Measurements from ENCODE around the gene ECEL1. TPM values are rescaled to one million over a fixed set of nuclear protein-coding genes. Genes with fewer than 3 reads are reported as not detected.

ECEL1 gene
- total RNA-seq, 4 donors from 2014 or later: 0.68 to 0.83 TPM; not detected in 2

GRCh38 chr2:232488721-232489300 lies 1.2 kb upstream of the ECEL1 start:
- 82% methylated on average over 5 of the region's 5 CpGs for WGBS
- Histone ChIP-seq H3K4me3 (no peak overlapping the region), H3K4me1 (peaks cover 24% of the 10 kb centered on the region), H3K27me3 (peaks cover 68% of the 10 kb centered on the region), H3K36me3 (no peaks in the 10 kb centered on the region), H3K27ac (no peak overlapping the region), H3K9me3 (no peaks in the 10 kb centered on the region)
- DNase-seq (ENCODE audit: low spot score in 2 of 2): peak in 1 of 2 donors; percentile 28
- no peak for TF ChIP-seq CTCF (IDR thresholded peaks at IDR 0.05)
- no peak for TF ChIP-seq POLR2AphosphoS5 (IDR thresholded peaks at IDR 0.05)
- no peak for TF ChIP-seq EP300 (IDR thresholded peaks at IDR 0.05)
- no peak for TF ChIP-seq POLR2A (IDR thresholded peaks at IDR 0.05)

- DNase-seq (ENCODE audit: low spot score in 2 of 2): peak in 1 of 2 donors; percentile 42
- WGBS: 64% methylated on average over 15 of the region's 16 CpGs
- Histone ChIP-seq H3K9me3 (no peaks in the 10 kb centered on the region), H3K36me3 (no peaks in the 10 kb centered on the region), H3K4me3 (peak overlapping the region; percentile 39), H3K27ac (no peak overlapping the region), H3K27me3 (peaks cover 70% of the 10 kb centered on the region), H3K4me1 (peaks cover 24% of the 10 kb centered on the region)
- TF ChIP-seq POLR2A (IDR thresholded peaks at IDR 0.05): no peak
- TF ChIP-seq EP300 (IDR thresholded peaks at IDR 0.05): no peak
- TF ChIP-seq CTCF (IDR thresholded peaks at IDR 0.05): no peak
- TF ChIP-seq POLR2AphosphoS5 (IDR thresholded peaks at IDR 0.05): no peak
Observed at GRCh38 chr2:232488097-232488711, 570 bp upstream of the ECEL1 start.

GRCh38 chr2:232486558-232487384 lies 863 bp downstream of the ECEL1 start:
- peaks cover 84% of the 10 kb centered on the region for H3K27me3 ChIP-seq
- no peaks in the 10 kb centered on the region for H3K36me3 ChIP-seq
- WGBS: 13% methylated on average over 19 of the region's 74 CpGs
- peaks cover 24% of the 10 kb centered on the region for H3K4me1 ChIP-seq
- no peak for TF ChIP-seq CTCF (IDR thresholded peaks at IDR 0.05)
- TF ChIP-seq POLR2A (IDR thresholded peaks at IDR 0.05): no peak
- no peak for TF ChIP-seq POLR2AphosphoS5 (IDR thresholded peaks at IDR 0.05)
- TF ChIP-seq EP300 (IDR thresholded peaks at IDR 0.05): no peak
- H3K9me3 ChIP-seq: no peaks in the 10 kb centered on the region
- DNase-seq (ENCODE audit: low spot score in 2 of 2): peak in 1 of 2 donors; percentile 40
- no peak overlapping the region for H3K27ac ChIP-seq
- H3K4me3 ChIP-seq: peak overlapping the region; percentile 39

- H3K4me3 ChIP-seq: peak overlapping the region; percentile 17
Observed at GRCh38 chr2:232485757-232486557, 1.7 kb downstream of the ECEL1 start.

More at GRCh38 chr2:232485757-232486557, 1.7 kb downstream of the ECEL1 start:
- TF ChIP-seq POLR2A (IDR thresholded peaks at IDR 0.05) (no peak), CTCF (IDR thresholded peaks at IDR 0.05) (no peak), POLR2AphosphoS5 (IDR thresholded peaks at IDR 0.05) (no peak), EP300 (IDR thresholded peaks at IDR 0.05) (no peak)
- Histone ChIP-seq H3K27me3 (peaks cover 90% of the 10 kb centered on the region), H3K9me3 (no peaks in the 10 kb centered on the region), H3K36me3 (no peaks in the 10 kb centered on the region), H3K27ac (no peak overlapping the region), H3K4me1 (peaks cover 24% of the 10 kb centered on the region)
- peak in 1 of 2 donors; percentile 37 for DNase-seq (ENCODE audit: low spot score in 2 of 2)
- 3% methylated on average over 18 of the region's 111 CpGs for WGBS
